HG03439 (cell line): ENCODE results near the gene HSD17B14.

Experiments
- ATAC-seq: cut with Tn5 transposase; IDR thresholded peaks from one replicate; pipeline ENCODE4 v1.9.1; 2021; ENCODE audit warnings: mild to moderate bottlenecking, moderate library complexity; ENCODE audit not compliant: unreplicated experiment

Gene HSD17B14

GRCh38 chr19:48830965-48831364 lies 5.3 kb downstream of the HSD17B14 start:
- ATAC-seq: no peak

- no peak for ATAC-seq
Observed at GRCh38 chr19:48830088-48830487, 6.2 kb downstream of the HSD17B14 start.

- ATAC-seq: no peak
Observed at GRCh38 chr19:48826606-48827020, 9.7 kb downstream of the HSD17B14 start.

GRCh38 chr19:48822514-48822913 lies 13.8 kb downstream of the HSD17B14 start:
- ATAC-seq: no peak

- ATAC-seq: no peak
Observed at GRCh38 chr19:48821633-48822032, 14.7 kb downstream of the HSD17B14 start.

GRCh38 chr19:48819366-48819816 lies 16.9 kb downstream of the HSD17B14 start:
- ATAC-seq: no peak

GRCh38 chr19:48818234-48818820 lies 18.0 kb downstream of the HSD17B14 start:
- no peak for ATAC-seq

- ATAC-seq: no peak
Observed at GRCh38 chr19:48817585-48818124, 18.6 kb downstream of the HSD17B14 start.

- ATAC-seq: no peak
Observed at GRCh38 chr19:48815870-48816501, 20.3 kb downstream of the HSD17B14 start.

GRCh38 chr19:48814895-48815294 lies 21.4 kb downstream of the HSD17B14 start:
- ATAC-seq: no peak

- ATAC-seq: no peak
Observed at GRCh38 chr19:48813123-48813913, 23.0 kb downstream of the HSD17B14 start.

GRCh38 chr19:48812094-48812929 lies 24.0 kb downstream of the HSD17B14 start:
- no peak for ATAC-seq

GRCh38 chr19:48810151-48810550 lies 26.1 kb downstream of the HSD17B14 start:
- no peak for ATAC-seq

- no peak for ATAC-seq
Observed at GRCh38 chr19:48807590-48808308, 28.5 kb downstream of the HSD17B14 start.

GRCh38 chr19:48806818-48807589 lies 29.3 kb downstream of the HSD17B14 start:
- no peak for ATAC-seq

- ATAC-seq: no peak
Observed at GRCh38 chr19:48806518-48806817, 29.8 kb downstream of the HSD17B14 start.

GRCh38 chr19:48805452-48805851 lies 30.8 kb downstream of the HSD17B14 start:
- ATAC-seq: no peak

- ATAC-seq: no peak
Observed at GRCh38 chr19:48804496-48804895, 31.8 kb downstream of the HSD17B14 start.

GRCh38 chr19:48802623-48803022 lies 33.7 kb downstream of the HSD17B14 start:
- ATAC-seq: no peak
